Caki2 (cell line): ENCODE measurements around the gene MZF1. TPM values are rescaled to one million over a fixed set of nuclear protein-coding genes. Genes with fewer than 3 reads are reported as not detected.
A peak's percentile ranks its signal among the peaks of the same experiment; 100 is the strongest.

ENCODE experiments used
- DNase-seq: peaks from one replicate; pipeline ENCODE4 v3.0.0-alpha.2; 2015; ENCODE audit warnings: low read depth
- in situ Hi-C: cut with HindIII; loops from 2 replicates; pipeline ENCODE4 v1.10.0; 2016; ENCODE audit warnings: low sequenced_read_pairs, low pct_unique_long_range_greater_than_20kb, mixed read lengths
- total RNA-seq: library from RNA; depleted of rRNA; stranded (reverse); fragments of >200 nt; shearing (Covaris generic); gene quantifications from 2 replicates; pipeline ENCODE4 v1.2.3, GENCODE V29; 2014; ENCODE audit warnings: low replicate concordance

The MZF1 gene
- total RNA-seq, 1 experiment from 2014 or later, result 8.6 TPM

DNA sequence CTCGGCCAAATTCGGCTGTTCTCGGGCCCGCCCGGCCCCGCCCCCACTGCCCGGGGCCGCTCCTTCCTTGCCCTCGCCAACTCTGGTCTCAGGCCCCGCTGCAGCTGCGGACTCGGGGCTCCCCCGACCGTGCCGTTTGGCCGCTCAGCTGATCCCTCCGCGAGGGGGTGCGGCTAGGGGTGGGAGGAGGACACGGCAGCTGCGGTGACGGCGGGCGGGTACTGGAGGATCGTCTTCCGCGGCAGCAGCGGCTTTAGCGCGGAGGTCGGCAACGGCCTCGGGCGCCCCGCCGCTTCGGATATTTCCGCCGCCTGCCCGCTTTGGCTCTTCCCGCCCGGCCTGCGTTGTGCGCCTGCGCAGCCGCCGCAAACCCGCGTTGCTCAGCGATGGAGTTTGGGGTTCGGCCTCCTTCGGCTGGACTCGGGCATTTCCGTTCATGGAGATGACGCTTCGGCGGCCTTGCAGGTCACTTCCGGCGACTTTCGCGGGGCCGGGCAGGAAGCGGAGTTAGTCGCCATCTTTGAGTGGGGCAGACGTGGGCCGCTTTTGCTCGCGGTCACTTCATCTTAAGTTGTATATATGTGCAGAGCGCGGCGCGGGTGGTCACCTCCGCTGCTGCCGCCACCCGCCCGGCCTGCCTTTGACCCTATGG is 14.4 kb downstream of the MZF1 start:
- DNase-seq, result peak; percentile 99
- in situ Hi-C loops, result no loop called here

DNA sequence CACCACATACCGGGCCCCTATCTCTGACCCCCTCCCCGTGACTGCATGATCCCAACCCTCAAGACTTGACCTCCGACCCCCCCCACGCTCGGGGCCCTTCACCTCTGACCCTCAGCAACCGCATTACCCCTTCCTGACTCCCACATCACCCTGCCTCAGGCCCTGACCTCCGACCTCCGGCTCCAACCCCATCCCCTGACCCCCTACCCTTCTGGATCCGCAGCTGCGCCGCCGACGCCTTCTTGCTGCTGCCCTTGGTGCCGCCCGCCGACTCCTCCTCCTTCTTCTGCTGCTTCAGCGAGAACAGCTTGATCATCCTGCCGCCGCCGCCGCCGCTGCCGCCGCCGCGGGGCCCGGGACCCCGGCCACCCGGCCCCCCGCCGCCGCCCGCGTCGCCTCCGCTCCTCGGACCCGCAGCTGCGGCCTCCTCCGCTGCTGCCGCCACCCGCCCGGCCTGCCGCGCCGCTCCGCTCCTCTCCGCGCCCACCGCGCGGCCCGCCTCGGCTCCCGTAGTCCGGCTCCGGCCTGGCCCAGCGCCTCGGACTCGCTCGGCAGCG is 15.0 kb downstream of the MZF1 start, which contains the start of gene UBE2M:
Gene UBE2M (minus strand): TSS at position 546 of the 557 bp plus-strand sequence. CDS start 230 bp downstream, at position 316.
- in situ Hi-C loops, result no loop called here
- DNase-seq, result no peak

DNA sequence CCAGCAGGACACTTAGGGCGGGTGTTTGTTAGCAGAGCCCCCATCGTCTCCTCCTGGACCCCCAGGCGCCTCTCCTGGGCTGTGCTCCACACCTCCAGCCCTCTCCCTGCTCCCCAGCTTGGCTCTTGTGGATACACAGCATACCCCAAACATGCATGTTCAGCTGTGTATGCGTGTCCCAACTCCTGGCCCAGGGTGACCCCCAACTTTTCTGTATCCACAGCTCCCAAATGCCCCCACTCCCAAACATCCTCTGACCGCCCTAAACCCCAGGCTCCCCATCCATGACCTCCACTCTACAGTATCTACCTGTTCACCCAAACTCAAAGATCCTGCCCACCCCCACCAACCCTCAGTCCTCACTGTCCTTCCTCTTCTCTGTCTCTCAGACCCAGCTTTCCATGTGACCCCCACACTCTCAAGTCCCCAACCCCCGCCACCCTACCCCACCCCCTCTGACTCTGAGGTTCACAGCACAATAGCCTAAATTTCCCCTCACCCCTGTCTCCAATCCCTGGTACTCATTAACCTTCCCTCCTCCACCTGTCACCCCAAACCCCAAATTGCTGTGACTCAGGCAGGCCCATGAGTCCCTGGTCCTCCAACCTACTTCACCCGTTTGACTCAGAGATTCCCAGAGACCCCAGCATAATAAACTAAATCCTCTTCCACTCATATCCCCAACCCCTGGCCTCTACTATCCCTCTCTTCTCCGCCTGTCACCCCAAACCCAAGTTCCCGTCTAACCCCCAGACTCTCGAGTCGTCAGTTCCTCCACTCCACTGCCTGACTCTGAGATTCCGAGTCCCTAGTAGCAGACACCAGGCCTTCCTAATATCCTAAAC is 15.7 kb downstream of the MZF1 start:
- in situ Hi-C loops, result no loop called here
- no peak for DNase-seq

DNA sequence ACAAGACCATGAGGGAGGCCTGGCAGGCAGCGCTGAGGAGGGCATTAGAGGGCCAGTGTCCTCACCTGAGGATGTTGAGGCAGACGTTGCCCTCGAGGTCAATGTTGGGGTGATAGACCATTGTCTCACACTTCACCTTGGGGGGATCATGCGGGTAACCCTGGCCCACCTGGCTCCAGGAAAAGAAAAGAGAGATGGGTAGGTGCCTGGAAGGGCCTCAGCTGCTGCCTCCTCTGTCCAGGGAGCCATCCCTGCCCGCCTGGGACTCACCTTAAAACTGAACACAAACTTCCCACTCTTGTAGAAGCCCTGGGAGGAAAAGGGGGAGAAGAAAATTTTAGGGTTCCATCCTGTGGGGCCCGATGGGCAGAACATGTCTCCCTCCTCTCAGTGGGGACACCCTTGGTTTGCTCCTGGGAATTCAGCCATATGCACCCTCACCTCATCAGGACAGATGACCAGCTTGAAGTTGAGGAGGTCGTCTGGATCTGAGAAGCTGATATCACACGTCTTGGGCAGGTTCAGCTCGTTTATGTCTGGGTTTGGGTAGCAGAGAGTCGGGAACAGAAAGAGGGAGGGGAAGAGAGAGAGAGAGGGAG is 16.4 kb downstream of the MZF1 start:
- no peak for DNase-seq
- in situ Hi-C loops, result no loop called here

DNA sequence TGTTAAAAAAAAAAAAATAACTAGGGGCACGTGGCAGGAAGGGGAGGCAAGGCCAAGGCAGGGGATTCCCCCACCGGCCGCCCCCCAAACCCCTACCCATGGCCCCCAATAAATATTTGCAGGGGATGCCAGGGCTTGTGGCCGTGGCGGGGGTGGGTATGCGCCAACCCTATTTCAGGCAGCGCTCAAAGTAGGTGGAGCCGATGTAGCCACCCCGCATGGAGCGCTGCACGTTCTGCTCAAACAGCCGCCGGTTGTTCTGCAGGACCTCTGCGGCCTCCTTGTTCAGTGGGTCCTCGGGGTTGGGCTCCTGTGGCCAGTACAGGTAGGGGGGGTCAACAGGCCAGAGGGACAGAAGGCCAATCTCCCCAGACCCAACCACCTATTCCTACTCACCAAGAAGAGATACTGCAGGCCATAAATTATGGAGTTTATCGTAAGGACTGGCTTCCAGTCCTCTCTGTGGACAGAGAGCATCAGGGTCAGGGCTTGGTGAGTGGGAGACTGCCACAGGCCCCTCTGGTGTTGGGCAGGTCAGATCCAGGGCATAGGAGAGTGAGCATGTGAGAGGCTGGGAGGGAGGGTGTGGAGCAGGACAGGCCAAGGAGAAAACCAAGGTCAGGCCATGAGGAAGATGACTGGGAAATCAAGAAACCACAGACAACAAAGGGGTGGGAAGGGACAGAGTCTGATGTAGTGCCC is 17.1 kb downstream of the MZF1 start:
- in situ Hi-C loops, result no loop called here
- no peak for DNase-seq

DNA sequence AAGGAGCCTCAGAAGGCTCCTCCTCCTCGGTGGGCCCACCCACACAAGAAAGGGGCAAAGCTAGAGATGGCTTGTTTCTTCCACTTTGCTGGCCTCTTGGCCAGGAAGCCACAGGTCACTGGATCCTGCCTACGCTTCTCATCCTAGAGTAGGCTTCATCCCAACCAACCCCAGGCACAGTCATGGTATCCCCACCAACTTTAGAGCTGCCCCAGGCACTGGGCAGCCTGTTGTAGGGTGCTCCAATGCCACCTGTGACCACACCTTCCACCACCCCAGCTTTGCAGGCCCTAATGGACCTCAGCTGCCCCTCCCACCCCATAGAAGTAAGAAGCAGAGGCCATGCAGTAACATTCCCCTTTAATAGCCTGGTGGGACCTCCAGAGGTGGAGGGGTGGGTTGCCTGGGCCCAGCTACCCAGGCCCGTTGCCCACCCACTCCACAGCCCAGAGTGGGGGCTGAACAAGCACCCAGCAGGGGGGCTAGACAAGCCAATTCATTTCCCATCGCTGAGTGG is 17.7 kb downstream of the MZF1 start:
- DNase-seq, result no peak
- in situ Hi-C loops, result no loop called here

DNA sequence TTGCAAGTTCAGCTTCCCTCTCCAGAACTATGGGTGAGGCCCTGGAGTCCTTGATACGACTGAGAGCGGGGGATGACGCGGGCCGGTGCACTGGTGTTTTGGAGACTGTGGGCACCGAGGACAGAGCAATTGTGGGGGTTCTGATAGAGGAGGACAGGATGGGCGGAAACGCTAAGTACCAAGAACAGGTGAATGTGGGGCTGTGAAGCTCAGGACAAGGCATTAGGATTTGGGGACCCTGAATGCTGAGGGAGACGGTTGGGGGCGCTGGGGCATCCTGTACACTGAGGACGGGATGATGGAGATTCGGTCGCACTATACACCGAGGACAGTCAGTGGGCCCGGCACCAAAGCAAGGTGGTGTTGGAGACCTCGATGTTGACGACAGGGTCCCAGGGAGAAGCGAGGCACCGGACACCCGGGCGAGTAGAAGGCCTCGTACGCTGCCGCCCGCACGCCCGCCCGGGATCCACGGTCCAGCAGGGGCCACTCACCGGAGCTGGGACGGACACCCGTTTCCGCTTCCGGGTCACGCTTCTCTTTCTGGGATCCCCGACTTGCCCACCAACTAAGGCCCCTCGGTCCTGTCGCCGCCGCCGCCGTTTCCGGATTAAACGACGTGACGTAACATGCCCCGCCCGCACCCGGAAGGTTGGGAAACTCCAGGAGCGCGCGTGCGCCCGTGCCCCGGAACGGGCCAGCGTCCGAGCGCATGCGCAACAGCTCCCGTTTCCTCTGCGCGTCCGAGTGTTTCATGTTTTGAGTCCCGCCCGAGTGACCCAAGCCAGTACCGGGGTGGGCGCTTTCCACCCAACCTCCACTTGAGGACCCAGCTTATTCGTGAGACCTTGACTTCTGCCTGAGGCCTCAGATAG is 18.4 kb downstream of the MZF1 start, which contains the start of gene CHMP2A:
Gene CHMP2A (minus strand): TSS at position 612 of the 875 bp plus-strand sequence. CDS start 893 bp downstream, outside the sequence.
- DNase-seq, result peak; percentile 95
- in situ Hi-C loops, result no loop called here

DNA sequence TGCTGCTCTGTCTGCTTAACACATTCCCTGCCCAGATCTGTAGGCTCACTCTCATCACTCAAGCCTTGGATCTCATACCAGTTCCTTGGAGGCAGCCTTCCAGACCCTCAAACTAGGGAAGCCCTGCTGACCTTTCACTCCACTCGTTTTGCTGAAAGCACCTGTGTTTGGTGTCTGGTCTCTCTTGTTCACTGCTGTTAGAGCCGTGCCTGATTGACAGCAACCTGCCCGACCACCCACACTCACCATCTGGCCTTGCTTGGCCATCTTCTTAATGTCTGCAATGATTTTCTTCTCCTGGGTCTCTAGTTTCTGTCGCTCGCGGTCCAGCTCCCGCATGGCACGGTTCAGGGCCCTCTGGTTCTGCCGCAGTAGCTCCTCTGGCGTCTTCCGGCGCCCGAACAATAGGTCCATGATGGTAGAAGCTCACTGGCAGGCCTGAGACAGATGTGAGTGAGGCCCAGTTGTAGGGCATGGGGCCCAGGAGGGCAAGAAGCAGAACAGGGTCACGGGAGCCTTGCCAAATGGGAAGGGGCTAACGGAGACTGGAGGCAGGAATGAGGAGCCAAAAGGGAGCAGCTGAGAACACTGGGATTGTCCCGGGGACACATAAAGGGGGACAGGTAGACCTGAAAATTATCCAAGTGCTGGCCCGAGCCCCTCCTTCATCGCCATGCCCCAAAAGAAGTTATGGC is 19.2 kb downstream of the MZF1 start:
- in situ Hi-C loops, result no loop called here
- DNase-seq, result no peak

DNA sequence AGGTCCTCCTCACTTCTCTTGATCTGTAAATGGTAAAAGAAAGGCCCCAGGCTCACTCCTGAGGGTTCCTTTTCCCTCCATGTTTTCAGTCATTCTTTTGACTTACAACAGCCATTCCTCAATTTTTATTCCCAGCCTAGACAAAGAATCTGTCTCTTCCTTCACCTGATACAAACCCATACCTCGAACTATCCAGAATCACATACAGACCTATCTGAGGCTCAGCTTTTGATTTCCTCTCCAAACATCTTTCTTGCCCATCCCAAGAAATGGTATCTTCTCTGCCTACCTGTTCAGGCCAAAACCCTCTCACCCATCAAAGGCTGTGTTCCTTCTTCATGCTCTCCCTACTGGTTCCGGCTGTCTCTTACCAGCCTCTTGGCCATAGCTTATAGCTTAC is 20.5 kb downstream of the MZF1 start:
- no peak for DNase-seq
- in situ Hi-C loops, result no loop called here

DNA sequence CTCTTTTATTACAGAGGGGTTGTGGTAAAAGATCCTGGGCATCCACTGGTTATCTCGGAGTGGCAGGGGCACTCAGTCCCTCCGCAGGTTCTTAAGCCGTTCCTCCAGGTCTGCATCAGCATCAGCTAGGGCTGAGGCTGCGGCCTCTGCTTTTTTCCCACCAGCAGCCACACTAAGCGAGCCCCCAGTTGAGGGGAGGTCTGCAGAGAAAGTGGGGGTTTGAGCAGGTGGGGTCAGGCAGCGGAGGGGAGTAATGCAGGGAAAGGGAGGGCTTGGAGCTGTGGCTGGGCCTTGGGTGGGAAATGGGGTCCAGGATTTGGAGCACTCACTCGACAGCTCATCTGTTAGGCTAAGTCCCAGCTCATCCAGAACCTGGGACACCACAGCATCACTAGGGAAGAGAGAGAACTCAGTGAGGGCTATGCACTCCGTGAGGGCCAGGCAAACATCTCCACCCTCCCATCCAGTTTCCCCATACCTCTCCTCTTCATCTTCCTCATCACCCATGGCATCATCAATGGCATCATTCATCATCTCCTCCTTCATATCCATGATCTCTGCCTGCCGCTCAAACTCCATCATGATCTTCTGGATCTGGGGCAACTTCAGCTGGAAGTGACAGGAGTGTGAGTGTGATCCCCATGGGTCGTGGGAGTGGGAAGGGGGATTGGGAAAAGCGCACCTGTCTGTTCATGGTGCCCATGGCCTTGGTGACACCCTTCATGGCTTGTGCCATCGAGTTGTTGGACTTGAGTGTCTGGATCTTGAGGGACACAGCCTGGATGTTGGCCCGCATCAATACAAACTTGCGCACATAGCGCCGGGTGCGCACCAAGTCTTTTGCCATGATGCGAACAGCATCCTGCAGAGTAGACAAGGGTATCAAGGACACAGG is 21.3 kb downstream of the MZF1 start:
- no peak for DNase-seq
- in situ Hi-C loops, result no loop called here

DNA sequence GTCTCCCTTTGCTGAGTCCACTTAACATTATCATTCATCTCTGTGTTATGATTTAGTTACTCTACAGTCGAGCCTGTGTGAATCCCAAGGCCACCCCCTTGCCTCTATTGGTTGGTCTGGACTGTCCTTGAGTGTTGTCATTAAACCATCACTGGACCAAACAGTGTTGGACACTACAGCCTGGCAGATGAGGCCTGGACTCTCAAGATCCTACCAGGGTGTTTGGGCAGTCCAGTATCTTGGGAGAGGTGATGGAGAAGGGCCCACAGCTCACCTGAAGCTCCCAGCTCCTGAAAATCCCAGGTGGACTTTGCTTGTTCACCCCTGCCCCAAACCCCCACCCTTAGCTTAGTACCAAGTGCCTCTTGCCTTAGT is 22.0 kb downstream of the MZF1 start:
- no peak for DNase-seq
- in situ Hi-C loops, result no loop called here

DNA sequence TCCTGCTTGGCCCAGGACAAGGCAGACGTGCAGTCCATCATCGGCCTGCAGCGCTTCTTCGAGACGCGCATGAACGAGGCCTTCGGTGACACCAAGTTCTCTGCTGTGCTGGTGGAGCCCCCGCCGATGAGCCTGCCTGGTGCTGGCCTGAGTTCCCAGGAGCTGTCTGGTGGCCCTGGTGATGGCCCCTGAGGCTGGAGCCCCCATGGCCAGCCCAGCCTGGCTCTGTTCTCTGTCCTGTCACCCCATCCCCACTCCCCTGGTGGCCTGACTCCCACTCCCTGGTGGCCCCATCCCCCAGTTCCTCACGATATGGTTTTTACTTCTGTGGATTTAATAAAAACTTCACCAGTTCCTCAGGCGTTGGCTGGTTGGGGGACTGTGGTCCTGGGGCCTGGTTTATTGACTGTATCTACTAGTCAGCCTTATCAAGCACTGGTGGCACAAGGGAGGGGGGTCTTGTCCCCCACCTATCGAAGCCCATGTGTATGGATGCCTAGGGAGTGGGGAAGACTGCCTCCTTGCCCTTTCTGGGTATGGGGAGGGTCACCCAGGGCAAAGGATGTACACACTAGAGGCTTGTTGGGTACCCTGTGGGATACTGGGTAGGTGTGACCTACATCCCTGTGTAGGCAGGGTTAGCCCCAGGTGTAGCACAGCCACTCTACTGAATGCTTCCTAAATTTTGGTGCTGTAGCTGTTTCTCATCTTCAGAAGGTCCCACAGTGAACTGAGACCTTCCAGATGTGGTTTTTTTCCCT is 22.6 kb downstream of the MZF1 start:
- in situ Hi-C loops, result no loop called here
- DNase-seq, result no peak

DNA sequence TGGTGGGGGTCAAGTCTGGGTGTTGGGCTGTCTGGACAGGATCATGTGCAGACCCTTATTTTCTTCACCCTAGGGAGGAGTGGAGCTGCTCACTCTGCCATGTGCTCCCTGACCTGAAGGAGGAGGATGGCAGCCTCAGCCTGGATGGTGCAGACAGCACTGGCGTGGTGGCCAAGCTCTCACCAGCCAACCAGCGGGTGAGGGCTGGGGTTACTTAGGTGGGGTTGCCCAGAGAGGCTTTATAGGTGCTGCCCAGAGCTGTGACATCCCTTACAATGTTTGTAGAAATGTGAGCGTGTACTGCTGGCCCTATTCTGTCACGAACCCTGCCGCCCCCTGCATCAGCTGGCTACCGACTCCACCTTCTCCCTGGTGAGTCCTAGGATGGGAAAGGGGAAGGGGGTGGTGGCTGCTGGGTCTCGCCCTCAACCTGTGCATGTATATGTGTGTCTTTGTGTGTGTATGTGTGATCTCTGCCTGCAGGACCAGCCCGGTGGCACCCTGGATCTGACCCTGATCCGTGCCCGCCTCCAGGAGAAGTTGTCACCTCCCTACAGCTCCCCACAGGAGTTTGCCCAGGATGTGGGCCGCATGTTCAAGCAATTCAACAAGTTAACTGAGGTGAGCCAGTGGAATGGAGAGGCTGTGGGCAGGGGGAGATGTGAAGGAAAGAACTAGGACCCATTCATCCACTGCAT is 23.3 kb downstream of the MZF1 start:
- in situ Hi-C loops, result no loop called here
- DNase-seq, result no peak

DNA sequence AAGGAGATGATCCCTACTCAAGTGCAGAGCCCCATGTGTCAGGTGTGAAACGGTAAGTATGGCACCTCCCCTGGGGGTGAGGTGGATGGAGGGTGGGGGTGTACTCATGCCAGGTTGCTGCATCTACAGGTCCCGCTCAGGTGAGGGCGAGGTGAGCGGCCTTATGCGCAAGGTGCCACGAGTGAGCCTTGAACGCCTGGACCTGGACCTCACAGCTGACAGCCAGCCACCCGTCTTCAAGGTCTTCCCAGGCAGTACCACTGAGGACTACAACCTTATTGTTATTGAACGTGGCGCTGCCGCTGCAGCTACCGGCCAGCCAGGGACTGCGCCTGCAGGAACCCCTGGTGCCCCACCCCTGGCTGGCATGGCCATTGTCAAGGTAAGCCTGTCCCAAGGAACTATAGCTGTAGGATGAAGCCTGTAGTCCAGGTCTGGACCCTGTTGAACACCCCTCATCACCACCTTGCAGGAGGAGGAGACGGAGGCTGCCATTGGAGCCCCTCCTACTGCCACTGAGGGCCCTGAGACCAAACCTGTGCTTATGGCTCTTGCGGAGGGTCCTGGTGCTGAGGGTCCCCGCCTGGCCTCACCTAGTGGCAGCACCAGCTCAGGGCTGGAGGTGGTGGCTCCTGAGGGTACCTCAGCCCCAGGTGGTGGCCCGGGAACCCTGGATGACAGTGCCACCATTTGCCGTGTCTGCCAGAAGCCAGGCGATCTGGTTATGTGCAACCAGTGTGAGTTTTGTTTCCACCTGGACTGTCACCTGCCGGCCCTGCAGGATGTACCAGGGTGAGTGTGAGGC is 24.1 kb downstream of the MZF1 start:
- no peak for DNase-seq
- in situ Hi-C loops, result no loop called here
